HCT116 (cell line): ENCODE measurements around the gene SEMA5A.

Experiments used
- JUND ChIP-seq: IDR thresholded peaks from 2 replicates; pipeline ENCODE4 v1.6.1; 2012
- RAD21 ChIP-seq: IDR thresholded peaks from 2 replicates; pipeline ENCODE4 v1.6.1; 2012; ENCODE audit warnings: low read depth, mild to moderate bottlenecking
- ZNF274 ChIP-seq: fragments of 200-500 bp; sonication (Bioruptor generic); IDR thresholded peaks from 2 replicates; pipeline ENCODE4 v1.6.1; 2014; ENCODE audit warnings: mild to moderate bottlenecking, low read depth, low read length, inconsistent platforms
- TF ChIP-seq, protein P1 (sequence below), 3 experiments: fragments of 200-600 bp in 1 of 3; sonication (generic) in 1 of 3; IDR thresholded peaks in 2 of 3; conservative IDR thresholded peaks in 1 of 3; 2 replicates each; pipeline ENCODE4 v1.5.1; 2012 to 2017; ENCODE audit warnings: low read depth in 2 of 3, low read length in 2 of 3, antibody characterized with exemption in 1 of 3, borderline replicate concordance in 1 of 3, control low read depth in 1 of 3, mild to moderate bottlenecking in 1 of 3, mixed read lengths in 1 of 3, mixed run types in 1 of 3, moderate library complexity in 1 of 3; ENCODE audit not compliant: insufficient read depth in 1 of 3
- TF ChIP-seq, protein P2 (sequence below): IDR thresholded peaks from 2 replicates; pipeline ENCODE4 v1.6.1; 2012
- TF ChIP-seq, protein P3 (sequence below): IDR thresholded peaks from 2 replicates; pipeline ENCODE4 v1.6.1; 2012; ENCODE audit warnings: low read depth

GRCh38 chr5:9231842-9232241 is 314.0 kb downstream of the SEMA5A start:
- TF ChIP-seq, protein P1, sequence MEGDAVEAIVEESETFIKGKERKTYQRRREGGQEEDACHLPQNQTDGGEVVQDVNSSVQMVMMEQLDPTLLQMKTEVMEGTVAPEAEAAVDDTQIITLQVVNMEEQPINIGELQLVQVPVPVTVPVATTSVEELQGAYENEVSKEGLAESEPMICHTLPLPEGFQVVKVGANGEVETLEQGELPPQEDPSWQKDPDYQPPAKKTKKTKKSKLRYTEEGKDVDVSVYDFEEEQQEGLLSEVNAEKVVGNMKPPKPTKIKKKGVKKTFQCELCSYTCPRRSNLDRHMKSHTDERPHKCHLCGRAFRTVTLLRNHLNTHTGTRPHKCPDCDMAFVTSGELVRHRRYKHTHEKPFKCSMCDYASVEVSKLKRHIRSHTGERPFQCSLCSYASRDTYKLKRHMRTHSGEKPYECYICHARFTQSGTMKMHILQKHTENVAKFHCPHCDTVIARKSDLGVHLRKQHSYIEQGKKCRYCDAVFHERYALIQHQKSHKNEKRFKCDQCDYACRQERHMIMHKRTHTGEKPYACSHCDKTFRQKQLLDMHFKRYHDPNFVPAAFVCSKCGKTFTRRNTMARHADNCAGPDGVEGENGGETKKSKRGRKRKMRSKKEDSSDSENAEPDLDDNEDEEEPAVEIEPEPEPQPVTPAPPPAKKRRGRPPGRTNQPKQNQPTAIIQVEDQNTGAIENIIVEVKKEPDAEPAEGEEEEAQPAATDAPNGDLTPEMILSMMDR (IDR thresholded peaks at IDR 0.05 in 2 of 3, conservative IDR thresholded peaks at IDR 0.05 in 1 of 3; ENCODE audit: borderline replicate concordance in 1 of 3, insufficient read depth in 1 of 3, low read depth in 2 of 3, low read length in 2 of 3): no peak
- TF ChIP-seq ZNF274 (no peak), RAD21 (no peak), JUND (no peak)
- TF ChIP-seq, protein P2, sequence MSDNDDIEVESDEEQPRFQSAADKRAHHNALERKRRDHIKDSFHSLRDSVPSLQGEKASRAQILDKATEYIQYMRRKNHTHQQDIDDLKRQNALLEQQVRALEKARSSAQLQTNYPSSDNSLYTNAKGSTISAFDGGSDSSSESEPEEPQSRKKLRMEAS: no peak
- TF ChIP-seq, protein P3, sequence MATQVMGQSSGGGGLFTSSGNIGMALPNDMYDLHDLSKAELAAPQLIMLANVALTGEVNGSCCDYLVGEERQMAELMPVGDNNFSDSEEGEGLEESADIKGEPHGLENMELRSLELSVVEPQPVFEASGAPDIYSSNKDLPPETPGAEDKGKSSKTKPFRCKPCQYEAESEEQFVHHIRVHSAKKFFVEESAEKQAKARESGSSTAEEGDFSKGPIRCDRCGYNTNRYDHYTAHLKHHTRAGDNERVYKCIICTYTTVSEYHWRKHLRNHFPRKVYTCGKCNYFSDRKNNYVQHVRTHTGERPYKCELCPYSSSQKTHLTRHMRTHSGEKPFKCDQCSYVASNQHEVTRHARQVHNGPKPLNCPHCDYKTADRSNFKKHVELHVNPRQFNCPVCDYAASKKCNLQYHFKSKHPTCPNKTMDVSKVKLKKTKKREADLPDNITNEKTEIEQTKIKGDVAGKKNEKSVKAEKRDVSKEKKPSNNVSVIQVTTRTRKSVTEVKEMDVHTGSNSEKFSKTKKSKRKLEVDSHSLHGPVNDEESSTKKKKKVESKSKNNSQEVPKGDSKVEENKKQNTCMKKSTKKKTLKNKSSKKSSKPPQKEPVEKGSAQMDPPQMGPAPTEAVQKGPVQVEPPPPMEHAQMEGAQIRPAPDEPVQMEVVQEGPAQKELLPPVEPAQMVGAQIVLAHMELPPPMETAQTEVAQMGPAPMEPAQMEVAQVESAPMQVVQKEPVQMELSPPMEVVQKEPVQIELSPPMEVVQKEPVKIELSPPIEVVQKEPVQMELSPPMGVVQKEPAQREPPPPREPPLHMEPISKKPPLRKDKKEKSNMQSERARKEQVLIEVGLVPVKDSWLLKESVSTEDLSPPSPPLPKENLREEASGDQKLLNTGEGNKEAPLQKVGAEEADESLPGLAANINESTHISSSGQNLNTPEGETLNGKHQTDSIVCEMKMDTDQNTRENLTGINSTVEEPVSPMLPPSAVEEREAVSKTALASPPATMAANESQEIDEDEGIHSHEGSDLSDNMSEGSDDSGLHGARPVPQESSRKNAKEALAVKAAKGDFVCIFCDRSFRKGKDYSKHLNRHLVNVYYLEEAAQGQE: no peak
